MM.1S (cell line): ENCODE results near the gene PMM2.

Experiments
- DNase-seq: peaks from one replicate; pipeline ENCODE4 v3.0.0-alpha.2; 2015
- H2AFZ ChIP-seq: fragments of 300-600 bp; sonication (generic); 2 replicates; pipeline ENCODE4 v1.6.0; 2016; ENCODE audit warnings: antibody characterized with exemption, low read length
- H3F3A ChIP-seq: fragments of 300-600 bp; sonication (generic); 2 replicates; pipeline ENCODE4 v1.6.1; 2016; ENCODE audit warnings: mild to moderate bottlenecking, antibody characterized with exemption, low read length, moderate library complexity, mixed read lengths; ENCODE audit not compliant: insufficient read depth
- H3K27ac ChIP-seq: fragments of 300-600 bp; sonication (generic); 2 replicates; pipeline ENCODE4 v1.5.1; 2016; ENCODE audit warnings: mild to moderate bottlenecking, low read length
- H3K27me3 ChIP-seq: fragments of 300-600 bp; sonication (generic); replicated peaks from 2 replicates; pipeline ENCODE4 v1.6.0; 2016; ENCODE audit warnings: low read length; ENCODE audit not compliant: insufficient read depth
- H3K36me3 ChIP-seq: fragments of 300-600 bp; sonication (generic); replicated peaks from 2 replicates; pipeline ENCODE4 v1.6.1; 2016; ENCODE audit warnings: mild to moderate bottlenecking, low read length, mixed read lengths; ENCODE audit not compliant: insufficient read depth
- H3K4me1 ChIP-seq: fragments of 300-600 bp; sonication (generic); 2 replicates; pipeline ENCODE4 v1.6.1; 2016; ENCODE audit warnings: low read length, mixed read lengths
- H3K4me2 ChIP-seq: fragments of 300-600 bp; sonication (generic); 2 replicates; pipeline ENCODE4 v1.6.0; 2016; ENCODE audit warnings: low read depth, low read length
- H3K4me3 ChIP-seq: fragments of 300-600 bp; sonication (generic); 2 replicates; pipeline ENCODE4 v1.5.1; 2016; ENCODE audit warnings: low read length, mixed read lengths
- H3K79me2 ChIP-seq: fragments of 300-600 bp; sonication (generic); 2 replicates; pipeline ENCODE4 v1.6.1; 2016; ENCODE audit warnings: mixed run types, low read length, mixed read lengths
- H3K9ac ChIP-seq: fragments of 300-600 bp; sonication (generic); 2 replicates; pipeline ENCODE4 v1.6.1; 2016; ENCODE audit warnings: low read length, mixed read lengths
- H3K9me2 ChIP-seq: fragments of 300-600 bp; sonication (generic); replicated peaks from 2 replicates; pipeline ENCODE4 v1.6.1; 2016; ENCODE audit warnings: mild to moderate bottlenecking, low read length, mixed read lengths; ENCODE audit not compliant: insufficient read depth
- H3K9me3 ChIP-seq: fragments of 300-600 bp; sonication (generic); replicated peaks from 2 replicates; pipeline ENCODE4 v1.6.1; 2016; ENCODE audit warnings: mild to moderate bottlenecking, low read length, mixed read lengths; ENCODE audit not compliant: insufficient read depth
- H4K20me1 ChIP-seq: fragments of 300-600 bp; sonication (generic); 2 replicates; pipeline ENCODE4 v1.6.1; 2016; ENCODE audit warnings: mild to moderate bottlenecking, low read length, moderate library complexity, mixed read lengths; ENCODE audit not compliant: insufficient read depth
- CTCF ChIP-seq: fragments of 300-600 bp; sonication (generic); IDR thresholded peaks from 2 replicates; pipeline ENCODE4 v1.5.1; 2016; ENCODE audit warnings: antibody characterized with exemption, low read length, mixed read lengths
- EZH2 ChIP-seq: fragments of 300-600 bp; sonication (generic); optimal IDR thresholded peaks from 2 replicates; pipeline ENCODE3; 2017; ENCODE audit warnings: low read depth, mild to moderate bottlenecking, antibody characterized with exemption, low read length, mixed read lengths
- EZH2phosphoT487 ChIP-seq: fragments of 300-600 bp; sonication (generic); IDR thresholded peaks from 2 replicates; pipeline ENCODE4 v1.6.1; 2018; ENCODE audit warnings: antibody characterized with exemption, low read length

Gene PMM2

DNA sequence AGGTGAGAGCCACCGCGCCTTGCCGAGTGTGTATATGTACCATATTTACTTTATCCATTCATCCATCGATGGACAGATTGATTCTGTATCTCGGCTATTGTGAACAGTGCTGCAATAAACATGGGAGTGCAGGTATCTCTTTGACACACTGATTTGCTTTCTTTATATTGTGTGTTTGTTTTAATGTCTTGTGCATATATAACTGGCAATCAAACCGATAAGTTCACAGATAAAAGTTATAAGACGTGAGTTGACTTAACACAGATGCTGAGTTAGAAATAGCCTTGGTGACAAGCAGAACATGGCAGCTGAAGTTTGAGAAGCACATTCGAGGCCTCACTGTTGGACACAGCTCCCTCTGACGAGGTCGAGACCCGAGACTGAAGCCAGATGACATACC, 23.4 kb upstream of the PMM2 start:
- TF ChIP-seq EZH2 (no peak), EZH2phosphoT487 (no peak), CTCF (no peak)
- Histone ChIP-seq H3K9me2 (no peaks in the 10 kb centered on the region), H4K20me1 (no peaks in the 10 kb centered on the region), H2AFZ (no peak overlapping the region), H3K4me2 (no peak overlapping the region), H3F3A (no peaks in the 10 kb centered on the region), H3K27me3 (no peaks in the 10 kb centered on the region), H3K79me2 (no peaks in the 10 kb centered on the region), H3K4me1 (no peaks in the 10 kb centered on the region), H3K36me3 (no peaks in the 10 kb centered on the region), H3K4me3 (no peak overlapping the region), H3K9me3 (no peaks in the 10 kb centered on the region), H3K9ac (no peak overlapping the region), H3K27ac (no peak overlapping the region)
- DNase-seq = no peak

GRCh38 chr16:8775359-8775758, 22.3 kb upstream of the PMM2 start:
- Histone ChIP-seq H3K9me3 (no peaks in the 10 kb centered on the region), H3K79me2 (no peaks in the 10 kb centered on the region), H3K4me2 (no peak overlapping the region), H2AFZ (no peak overlapping the region), H3K27ac (no peak overlapping the region), H4K20me1 (no peaks in the 10 kb centered on the region), H3K4me3 (no peak overlapping the region), H3K27me3 (no peaks in the 10 kb centered on the region), H3F3A (no peaks in the 10 kb centered on the region), H3K9me2 (no peaks in the 10 kb centered on the region), H3K4me1 (no peaks in the 10 kb centered on the region), H3K9ac (no peak overlapping the region), H3K36me3 (no peaks in the 10 kb centered on the region)
- no peak for TF ChIP-seq EZH2
- TF ChIP-seq EZH2phosphoT487 = no peak
- DNase-seq = no peak

- H2AFZ ChIP-seq = no peak overlapping the region
- no peaks in the 10 kb centered on the region for H3K9me2 ChIP-seq
- no peaks in the 10 kb centered on the region for H3K36me3 ChIP-seq
- H3K79me2 ChIP-seq = no peaks in the 10 kb centered on the region
- no peak overlapping the region for H3K4me3 ChIP-seq
- no peaks in the 10 kb centered on the region for H3K9me3 ChIP-seq
- no peaks in the 10 kb centered on the region for H3F3A ChIP-seq
- no peak overlapping the region for H3K27ac ChIP-seq
- TF ChIP-seq CTCF = no peak
- TF ChIP-seq EZH2phosphoT487 = no peak
- no peak for TF ChIP-seq EZH2
- H3K4me2 ChIP-seq = no peak overlapping the region
- DNase-seq = no peak
- H3K4me1 ChIP-seq = no peaks in the 10 kb centered on the region
- no peaks in the 10 kb centered on the region for H3K27me3 ChIP-seq
- H4K20me1 ChIP-seq = no peaks in the 10 kb centered on the region
- H3K9ac ChIP-seq = no peak overlapping the region
Measured at GRCh38 chr16:8776129-8776584, 21.5 kb upstream of the PMM2 start.

DNA sequence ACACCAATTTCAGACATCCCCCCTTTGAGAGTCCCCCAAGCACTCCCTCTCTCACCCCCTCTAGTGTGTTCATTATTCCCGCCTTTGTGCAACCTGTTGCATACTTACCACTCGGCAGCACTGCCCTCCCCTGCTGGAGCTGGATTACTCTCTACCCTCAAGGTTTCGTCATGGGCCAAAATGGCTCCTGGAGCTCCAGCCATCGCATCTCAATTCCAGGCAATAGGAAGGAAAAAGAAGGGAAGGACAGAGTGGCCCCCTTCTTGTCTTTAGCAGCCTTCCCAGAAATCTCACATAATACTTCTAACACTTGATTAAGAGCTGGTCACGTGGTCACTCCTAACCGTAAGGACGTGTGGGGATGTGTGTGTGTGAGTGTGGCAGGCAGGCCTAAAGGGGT, 20.4 kb upstream of the PMM2 start:
- DNase-seq = no peak
- Histone ChIP-seq H4K20me1 (no peaks in the 10 kb centered on the region), H3K27ac (no peak overlapping the region), H3K9me2 (no peaks in the 10 kb centered on the region), H3K36me3 (no peaks in the 10 kb centered on the region), H3K27me3 (no peaks in the 10 kb centered on the region), H3F3A (no peaks in the 10 kb centered on the region), H3K9me3 (no peaks in the 10 kb centered on the region), H3K9ac (no peak overlapping the region), H3K4me3 (no peak overlapping the region), H3K4me2 (no peak overlapping the region), H3K79me2 (no peaks in the 10 kb centered on the region), H3K4me1 (no peaks in the 10 kb centered on the region), H2AFZ (no peak overlapping the region)
- TF ChIP-seq EZH2 = no peak
- TF ChIP-seq EZH2phosphoT487 = no peak
- TF ChIP-seq CTCF = no peak
